Kidney epithelial cell (primary cell): ENCODE data around the gene COL1A1. TPM values are rescaled to one million over a fixed set of nuclear protein-coding genes. Genes with fewer than 3 reads are reported as not detected.

Source experiments
- DNase-seq: peaks from one replicate; pipeline ENCODE4 v3.0.0-alpha.2; 2010; ENCODE audit warnings: low read depth
- H3K27me3 ChIP-seq: 2 replicates; pipeline ENCODE4 v1.6.0; 2011; ENCODE audit warnings: low read length; ENCODE audit not compliant: control insufficient read depth, insufficient read depth
- H3K36me3 ChIP-seq: 2 replicates; pipeline ENCODE4 v1.5.1; 2011; ENCODE audit warnings: low read length; ENCODE audit not compliant: control insufficient read depth, insufficient read depth
- H3K4me3 ChIP-seq: 2 replicates; pipeline ENCODE4 v1.5.1; 2011; ENCODE audit warnings: low read depth, mild to moderate bottlenecking, control low read depth, low read length
- total RNA-seq: library from RNA; depleted of rRNA; stranded (reverse); fragments of >200 nt; gene quantifications from 2 replicates; pipeline ENCODE4 v1.2.3, GENCODE V29; 2015
- TF ChIP-seq, protein P1 (sequence below): IDR thresholded peaks from 2 replicates; pipeline ENCODE4 v1.5.1; 2011; ENCODE audit warnings: mild to moderate bottlenecking, moderate library complexity, low read length, control low read depth, inconsistent platforms; ENCODE audit not compliant: insufficient read depth, poor library complexity, severe bottlenecking

Gene COL1A1
- total RNA-seq, 1 donor from 2014 or later = 139 TPM

DNA sequence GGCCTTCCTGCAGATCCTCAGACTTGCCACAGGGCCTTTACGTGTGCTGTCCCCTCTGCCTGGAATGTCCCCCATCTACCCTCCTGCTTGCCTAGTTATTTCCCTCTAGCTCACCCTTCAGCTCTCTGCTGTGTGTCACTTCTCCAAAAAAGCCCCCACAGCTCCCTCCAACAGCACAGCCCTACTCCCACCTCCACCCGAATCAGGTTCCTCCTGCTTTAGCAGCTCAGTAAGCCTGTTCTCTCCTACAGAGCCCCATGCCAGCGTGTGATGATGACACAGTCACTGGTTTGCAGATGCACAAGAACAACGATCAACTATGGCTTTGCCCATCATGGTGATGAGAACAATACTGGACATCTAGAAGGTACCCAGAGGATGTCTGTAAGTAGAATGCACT, 64.4 kb downstream of the COL1A1 start:
- TF ChIP-seq, protein P1, sequence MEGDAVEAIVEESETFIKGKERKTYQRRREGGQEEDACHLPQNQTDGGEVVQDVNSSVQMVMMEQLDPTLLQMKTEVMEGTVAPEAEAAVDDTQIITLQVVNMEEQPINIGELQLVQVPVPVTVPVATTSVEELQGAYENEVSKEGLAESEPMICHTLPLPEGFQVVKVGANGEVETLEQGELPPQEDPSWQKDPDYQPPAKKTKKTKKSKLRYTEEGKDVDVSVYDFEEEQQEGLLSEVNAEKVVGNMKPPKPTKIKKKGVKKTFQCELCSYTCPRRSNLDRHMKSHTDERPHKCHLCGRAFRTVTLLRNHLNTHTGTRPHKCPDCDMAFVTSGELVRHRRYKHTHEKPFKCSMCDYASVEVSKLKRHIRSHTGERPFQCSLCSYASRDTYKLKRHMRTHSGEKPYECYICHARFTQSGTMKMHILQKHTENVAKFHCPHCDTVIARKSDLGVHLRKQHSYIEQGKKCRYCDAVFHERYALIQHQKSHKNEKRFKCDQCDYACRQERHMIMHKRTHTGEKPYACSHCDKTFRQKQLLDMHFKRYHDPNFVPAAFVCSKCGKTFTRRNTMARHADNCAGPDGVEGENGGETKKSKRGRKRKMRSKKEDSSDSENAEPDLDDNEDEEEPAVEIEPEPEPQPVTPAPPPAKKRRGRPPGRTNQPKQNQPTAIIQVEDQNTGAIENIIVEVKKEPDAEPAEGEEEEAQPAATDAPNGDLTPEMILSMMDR = no peak
- no peak for DNase-seq
- Histone ChIP-seq H3K27me3 (no peaks in the 10 kb centered on the region), H3K36me3 (peaks cover 16% of the 10 kb centered on the region), H3K4me3 (no peak overlapping the region)

DNA sequence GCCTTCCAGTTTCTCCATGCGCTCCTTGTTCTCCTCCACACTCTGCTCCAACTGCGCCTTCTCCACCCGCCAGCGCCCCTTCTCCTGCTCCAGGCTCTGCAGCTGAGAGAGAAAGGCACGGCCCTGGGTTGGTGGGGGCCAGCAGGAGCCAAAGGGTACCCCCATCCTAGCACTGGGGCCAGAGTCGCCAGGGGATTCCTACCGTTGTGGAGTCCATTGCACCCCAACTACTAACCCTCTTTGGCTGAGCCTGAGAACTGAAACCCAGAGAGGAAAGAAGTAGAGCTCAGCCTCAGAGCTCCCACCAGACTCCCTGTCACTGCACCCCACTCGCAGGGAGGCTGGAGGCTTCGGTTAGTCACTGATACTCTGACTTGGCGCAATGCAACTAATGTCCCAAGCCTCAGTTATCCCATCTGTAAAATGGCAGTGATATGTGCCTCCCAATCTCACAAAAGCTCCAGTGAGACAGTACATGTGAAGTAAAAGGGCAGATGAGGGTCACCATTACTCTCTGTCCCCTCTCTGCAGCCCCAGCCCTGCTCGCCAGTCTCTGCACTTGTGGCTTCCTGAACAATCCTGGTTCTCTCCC, 65.2 kb downstream of the COL1A1 start:
- DNase-seq = no peak
- Histone ChIP-seq H3K27me3 (no peaks in the 10 kb centered on the region), H3K4me3 (no peak overlapping the region), H3K36me3 (peaks cover 16% of the 10 kb centered on the region)
- TF ChIP-seq, protein P1 = no peak

DNA sequence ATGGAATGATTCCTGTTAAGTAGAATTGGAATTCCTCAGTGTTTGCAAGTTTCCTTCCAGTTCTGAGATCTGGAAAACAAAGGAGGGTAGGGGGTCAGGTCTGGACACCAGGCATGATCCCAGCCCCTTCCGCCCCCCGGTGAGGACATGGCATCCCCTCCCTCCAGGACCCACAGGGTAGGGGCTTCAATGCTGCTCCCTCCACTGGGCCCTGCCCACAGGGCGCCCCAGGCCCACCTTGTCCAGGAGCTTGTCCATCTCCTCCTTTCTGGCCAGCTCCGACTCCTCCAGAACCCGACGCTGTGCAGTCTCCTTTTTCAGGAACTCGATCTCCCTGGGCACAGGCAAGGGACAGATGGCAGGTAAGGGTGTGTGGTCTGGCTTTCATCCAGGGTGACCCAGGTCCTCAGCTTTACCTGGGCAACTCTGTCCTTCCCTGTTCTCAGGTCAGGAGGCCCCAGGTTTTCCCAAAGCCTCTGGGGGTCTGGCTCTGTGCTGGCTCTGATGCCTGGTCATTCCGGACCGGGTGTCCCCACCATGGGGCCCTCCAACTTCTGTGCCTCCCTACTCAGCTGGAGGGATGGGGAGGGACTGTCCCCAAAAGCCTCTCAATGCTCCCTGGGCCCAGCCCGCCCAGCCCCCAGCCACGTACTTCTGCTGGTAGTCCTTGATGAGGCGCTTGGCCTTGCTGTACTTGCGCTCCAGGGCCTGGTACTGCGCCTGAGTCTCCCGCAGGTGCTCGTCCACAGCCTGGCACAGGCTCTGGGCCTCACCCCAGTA, 65.9 kb downstream of the COL1A1 start:
- DNase-seq = no peak
- TF ChIP-seq, protein P1 = no peak
- peaks cover 12% of the 10 kb centered on the region for H3K36me3 ChIP-seq

DNA sequence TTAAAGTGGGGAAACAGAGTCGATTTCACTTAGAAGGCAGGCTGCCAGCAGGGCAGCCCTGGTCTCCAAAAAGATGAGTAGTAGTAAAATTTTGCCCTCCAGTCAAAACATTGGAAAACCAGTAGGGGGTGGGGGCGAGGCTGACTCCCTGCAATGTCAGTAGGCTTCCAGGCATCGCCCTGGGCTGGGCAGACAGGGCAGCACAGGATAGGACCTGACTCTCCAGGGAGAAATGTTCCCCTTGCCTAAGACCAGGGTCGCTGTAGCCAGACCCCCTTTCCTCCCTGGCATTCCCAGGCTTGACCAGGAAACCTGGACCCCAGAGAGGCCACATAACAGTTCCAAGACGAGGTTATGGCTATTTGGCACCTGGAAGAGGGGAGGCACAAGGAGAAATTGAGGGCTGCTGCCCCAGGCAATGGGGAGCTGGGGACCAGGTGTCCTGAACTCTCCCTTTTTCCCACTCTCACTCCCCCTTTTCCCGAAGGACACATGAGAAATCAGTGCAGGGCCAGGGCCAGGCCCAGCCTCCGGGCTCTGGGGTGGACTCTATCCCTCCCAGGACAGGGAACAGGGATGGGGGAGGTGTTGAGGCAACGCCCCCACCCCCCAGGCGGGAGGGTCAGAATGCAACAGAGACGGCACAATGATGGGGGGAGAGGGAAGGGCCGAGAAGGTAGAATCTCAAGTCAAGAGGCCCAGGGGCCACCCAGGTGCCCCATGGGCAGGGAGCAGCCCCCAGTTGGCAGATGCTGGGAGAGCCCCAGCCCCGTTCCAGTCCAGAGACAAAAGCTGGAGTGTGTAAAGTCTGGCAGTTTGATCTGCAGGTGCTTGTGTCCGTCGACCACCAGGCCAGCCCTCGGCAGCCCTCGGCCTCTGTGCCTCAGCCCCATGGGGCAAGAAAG, 67.0 kb downstream of the COL1A1 start:
- TF ChIP-seq, protein P1 = no peak
- H3K36me3 ChIP-seq = peaks cover 10% of the 10 kb centered on the region
- no peaks in the 10 kb centered on the region for H3K27me3 ChIP-seq
- no peak overlapping the region for H3K4me3 ChIP-seq
- DNase-seq = no peak

More for the DNA sequence above, 65.9 kb downstream of the COL1A1 start:
- H3K27me3 ChIP-seq = no peaks in the 10 kb centered on the region
- H3K4me3 ChIP-seq = no peak overlapping the region

DNA sequence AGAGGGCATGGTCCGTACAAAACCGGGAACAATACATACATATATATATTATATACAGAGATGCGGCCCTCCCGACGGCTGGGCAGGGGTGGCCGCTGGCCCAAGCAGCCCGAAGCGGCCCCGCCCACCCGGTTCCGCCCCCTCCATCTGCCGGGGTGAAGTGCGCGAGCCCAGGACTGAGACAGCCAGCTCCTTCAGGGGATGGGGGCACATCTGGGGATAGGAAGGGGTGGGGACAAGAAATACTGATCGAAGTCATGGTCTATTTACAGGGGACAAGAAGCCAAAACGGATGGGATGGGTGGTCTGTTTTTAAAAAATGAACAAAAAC, 67.7 kb downstream of the COL1A1 start:
- DNase-seq = no peak
- peaks cover 5% of the 10 kb centered on the region for H3K36me3 ChIP-seq
- H3K4me3 ChIP-seq = no peak overlapping the region
- H3K27me3 ChIP-seq = no peaks in the 10 kb centered on the region
- TF ChIP-seq, protein P1 = no peak

Other genes starting within 250 kb of the COL1A1 start
- 0.21 and 0.50 TPM in 2 replicates for gene DLX4, start 232.4 kb downstream of the COL1A1 start, total RNA-seq
- 0.04 and 0.55 TPM in 2 replicates for gene DLX3, start 206.4 kb downstream of the COL1A1 start, total RNA-seq
- 1,029 and 1,224 TPM in 2 replicates for gene ITGA3, start 145.5 kb downstream of the COL1A1 start, total RNA-seq
- gene PDK2, start 106.3 kb downstream of the COL1A1 start, total RNA-seq = 12.7 and 14.5 TPM in 2 replicates
- gene SAMD14, start 71.5 kb downstream of the COL1A1 start, total RNA-seq = 13.3 and 14.7 TPM in 2 replicates
- gene PPP1R9B, start 51.0 kb downstream of the COL1A1 start, total RNA-seq = 35.2 and 38.2 TPM in 2 replicates
- gene SGCA, start 35.6 kb downstream of the COL1A1 start, total RNA-seq = not detected in 2 replicates
- gene TMEM92, start 72.8 kb upstream of the COL1A1 start, total RNA-seq = 1.5 and 1.7 TPM in 2 replicates
- gene XYLT2, start 144.5 kb upstream of the COL1A1 start, total RNA-seq = 30.2 and 35.7 TPM in 2 replicates
- gene MRPL27, start 171.6 kb upstream of the COL1A1 start, total RNA-seq = 89.2 and 92.5 TPM in 2 replicates
- 1.9 and 2.7 TPM in 2 replicates for gene EME1, start 171.6 kb upstream of the COL1A1 start, total RNA-seq
- 172 and 179 TPM in 2 replicates for gene LRRC59, start 195.9 kb upstream of the COL1A1 start, total RNA-seq
- gene ACSF2, start 224.6 kb upstream of the COL1A1 start, total RNA-seq = 12.7 and 24.8 TPM in 2 replicates